Bronchial epithelial cell (primary cell): ENCODE results near the gene ARL4C. TPM values are rescaled to one million over a fixed set of nuclear protein-coding genes. Genes with fewer than 3 reads are reported as not detected.
A peak's percentile ranks its signal among the peaks of the same experiment; 100 is the strongest.

Experiments used
- DNase-seq: peaks from one replicate; pipeline ENCODE4 v3.0.0-alpha.2; 2010; ENCODE audit warnings: low read depth
- FAIRE-seq: peaks from 2 replicates; lab custom pipeline; 2011; peaks lifted over from hg19 to GRCh38; lab: Jason Lieb, UNC
- H3K27me3 ChIP-seq: 2 replicates; pipeline ENCODE4 v1.5.1; 2011; ENCODE audit warnings: low read length; ENCODE audit not compliant: control insufficient read depth, insufficient read depth
- H3K36me3 ChIP-seq: 2 replicates; pipeline ENCODE4 v1.5.1; 2011; ENCODE audit warnings: low read length; ENCODE audit not compliant: control insufficient read depth, insufficient read depth
- H3K4me3 ChIP-seq: 2 replicates; pipeline ENCODE4 v1.5.1; 2011; ENCODE audit warnings: mild to moderate bottlenecking, low read depth, low read length, control low read depth
- total RNA-seq: library from RNA; depleted of rRNA; stranded (reverse); fragments of >200 nt; gene quantifications from 2 replicates; pipeline ENCODE4 v1.2.1, GENCODE V29; 2014
- TF ChIP-seq, protein P1 (sequence below): IDR thresholded peaks from 2 replicates; pipeline ENCODE4 v1.5.1; 2011; ENCODE audit warnings: mild to moderate bottlenecking, moderate library complexity, low read length, control low read depth, inconsistent platforms; ENCODE audit not compliant: insufficient read depth, severe bottlenecking

ARL4C gene
- total RNA-seq, 1 donor from 2014 or later = 9.5 TPM

DNA sequence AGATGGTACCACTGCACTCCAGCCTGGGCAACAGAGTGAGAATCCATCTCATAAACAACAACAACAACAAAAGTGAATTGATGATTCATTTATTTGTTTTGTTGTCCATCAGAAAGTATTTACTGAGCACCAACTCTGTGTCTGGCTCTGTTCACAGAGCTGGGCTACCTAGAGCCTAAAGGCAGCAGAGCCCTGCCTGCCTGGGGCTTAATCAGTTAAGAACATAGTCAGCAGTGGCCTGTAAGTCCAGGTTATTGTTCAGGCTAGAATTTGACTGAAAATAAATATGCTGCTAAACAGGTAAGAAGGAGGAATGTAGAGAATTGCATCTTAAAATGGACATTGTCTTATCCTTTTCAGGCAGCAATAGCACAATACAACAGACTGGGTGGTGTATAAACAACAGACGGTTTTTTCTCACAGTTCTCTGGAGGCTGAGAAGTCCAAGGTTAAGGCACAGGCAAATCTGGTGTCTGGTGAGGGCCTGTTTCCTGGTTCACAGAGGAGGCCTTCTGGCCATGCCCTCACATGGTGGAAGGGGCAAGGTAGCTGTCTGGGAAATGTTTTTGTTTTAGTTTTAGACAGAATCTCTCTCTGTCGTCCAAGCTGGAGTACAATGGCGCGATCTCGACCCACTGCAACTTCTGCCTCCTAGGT is 22.2 kb upstream of the ARL4C start:
- TF ChIP-seq, protein P1, sequence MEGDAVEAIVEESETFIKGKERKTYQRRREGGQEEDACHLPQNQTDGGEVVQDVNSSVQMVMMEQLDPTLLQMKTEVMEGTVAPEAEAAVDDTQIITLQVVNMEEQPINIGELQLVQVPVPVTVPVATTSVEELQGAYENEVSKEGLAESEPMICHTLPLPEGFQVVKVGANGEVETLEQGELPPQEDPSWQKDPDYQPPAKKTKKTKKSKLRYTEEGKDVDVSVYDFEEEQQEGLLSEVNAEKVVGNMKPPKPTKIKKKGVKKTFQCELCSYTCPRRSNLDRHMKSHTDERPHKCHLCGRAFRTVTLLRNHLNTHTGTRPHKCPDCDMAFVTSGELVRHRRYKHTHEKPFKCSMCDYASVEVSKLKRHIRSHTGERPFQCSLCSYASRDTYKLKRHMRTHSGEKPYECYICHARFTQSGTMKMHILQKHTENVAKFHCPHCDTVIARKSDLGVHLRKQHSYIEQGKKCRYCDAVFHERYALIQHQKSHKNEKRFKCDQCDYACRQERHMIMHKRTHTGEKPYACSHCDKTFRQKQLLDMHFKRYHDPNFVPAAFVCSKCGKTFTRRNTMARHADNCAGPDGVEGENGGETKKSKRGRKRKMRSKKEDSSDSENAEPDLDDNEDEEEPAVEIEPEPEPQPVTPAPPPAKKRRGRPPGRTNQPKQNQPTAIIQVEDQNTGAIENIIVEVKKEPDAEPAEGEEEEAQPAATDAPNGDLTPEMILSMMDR = no peak
- Histone ChIP-seq H3K4me3 (no peak overlapping the region), H3K27me3 (no peaks in the 10 kb centered on the region), H3K36me3 (no peaks in the 10 kb centered on the region)
- FAIRE-seq = no peak
- no peak for DNase-seq

DNA sequence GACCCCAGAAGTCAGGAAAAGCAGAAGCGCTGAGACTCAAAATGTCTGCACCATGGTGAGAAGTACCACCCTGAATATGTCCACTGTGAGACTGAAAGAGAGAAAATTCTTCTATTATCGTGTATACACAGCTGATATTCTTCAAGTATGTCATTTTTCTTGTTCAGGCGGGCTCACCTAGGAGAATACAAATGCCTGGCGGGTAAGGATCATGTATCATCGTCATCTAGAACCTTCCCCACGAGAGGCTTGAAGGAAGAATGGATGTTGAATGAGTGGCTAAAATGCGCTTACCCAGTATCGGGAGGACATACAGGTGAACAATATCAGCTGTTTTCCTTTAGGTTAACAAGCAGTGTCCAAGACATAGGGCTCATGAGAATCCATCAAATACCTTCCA is 21.1 kb upstream of the ARL4C start:
- DNase-seq = no peak
- Histone ChIP-seq H3K36me3 (no peaks in the 10 kb centered on the region), H3K27me3 (no peaks in the 10 kb centered on the region), H3K4me3 (no peak overlapping the region)
- TF ChIP-seq, protein P1 = no peak
- peak; percentile 23 for FAIRE-seq

DNA sequence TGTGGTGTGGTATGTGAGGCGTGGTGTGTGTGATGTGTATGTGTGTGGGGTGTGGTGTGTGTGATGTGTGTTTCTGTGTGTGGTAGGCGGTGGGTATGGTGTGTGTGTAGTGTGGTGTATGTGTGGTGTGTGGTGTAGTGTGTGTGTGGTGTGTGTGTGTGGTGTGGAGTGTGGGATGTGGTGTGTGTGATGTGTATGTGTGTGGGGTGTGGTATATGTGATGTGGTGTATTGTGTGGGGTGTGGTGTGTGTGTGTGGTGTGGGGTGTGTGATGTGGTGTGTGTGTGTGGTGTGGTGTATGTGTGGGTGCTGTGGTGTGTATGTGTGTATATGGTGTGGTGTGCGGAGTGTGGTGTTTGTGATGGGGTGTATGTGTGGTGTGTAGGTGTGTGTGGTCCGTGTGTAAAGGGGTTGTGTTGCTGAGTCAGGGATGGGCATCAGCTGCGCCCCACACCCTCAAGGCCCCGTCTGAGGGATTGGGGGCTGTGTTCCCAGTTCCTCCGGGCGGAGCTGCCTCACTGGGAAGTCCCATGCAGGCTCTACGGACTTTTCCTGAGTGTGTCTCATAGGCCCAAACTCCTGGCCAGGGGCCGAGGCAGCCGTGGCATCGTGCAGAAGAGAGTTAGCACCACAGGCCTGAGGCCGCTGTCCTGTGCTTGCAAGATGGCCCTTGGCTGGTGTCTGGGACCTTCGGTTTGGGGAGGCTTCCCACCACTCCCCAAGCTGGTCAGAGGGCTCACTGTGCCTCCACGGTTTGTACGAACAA is 18.2 kb upstream of the ARL4C start:
- Histone ChIP-seq H3K4me3 (no peak overlapping the region), H3K36me3 (no peaks in the 10 kb centered on the region), H3K27me3 (no peaks in the 10 kb centered on the region)
- FAIRE-seq (no peak), DNase-seq (no peak)
- TF ChIP-seq, protein P1 = no peak

DNA sequence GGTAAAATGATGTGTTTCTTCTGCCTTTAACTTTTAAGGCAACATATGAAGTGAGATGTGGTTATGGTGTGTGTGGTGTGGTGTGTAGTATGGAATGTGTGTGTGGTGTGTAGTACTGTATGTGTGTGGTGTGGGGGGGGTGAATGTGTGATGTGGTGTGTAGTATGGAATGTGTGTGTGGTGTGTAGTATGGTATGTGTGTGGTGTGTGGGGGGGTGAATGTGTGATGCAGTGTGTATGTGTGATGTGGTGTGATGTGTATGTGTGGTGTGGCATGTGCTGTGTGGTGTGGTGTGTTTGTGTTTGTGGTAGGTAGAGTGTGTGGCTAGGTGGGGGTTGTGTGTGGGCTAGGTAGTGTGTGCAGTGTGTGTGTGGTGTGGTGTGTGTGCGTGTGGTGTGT is 17.2 kb upstream of the ARL4C start:
- no peak for FAIRE-seq
- Histone ChIP-seq H3K4me3 (no peak overlapping the region), H3K27me3 (no peaks in the 10 kb centered on the region), H3K36me3 (no peaks in the 10 kb centered on the region)
- TF ChIP-seq, protein P1 = no peak
- no peak for DNase-seq

DNA sequence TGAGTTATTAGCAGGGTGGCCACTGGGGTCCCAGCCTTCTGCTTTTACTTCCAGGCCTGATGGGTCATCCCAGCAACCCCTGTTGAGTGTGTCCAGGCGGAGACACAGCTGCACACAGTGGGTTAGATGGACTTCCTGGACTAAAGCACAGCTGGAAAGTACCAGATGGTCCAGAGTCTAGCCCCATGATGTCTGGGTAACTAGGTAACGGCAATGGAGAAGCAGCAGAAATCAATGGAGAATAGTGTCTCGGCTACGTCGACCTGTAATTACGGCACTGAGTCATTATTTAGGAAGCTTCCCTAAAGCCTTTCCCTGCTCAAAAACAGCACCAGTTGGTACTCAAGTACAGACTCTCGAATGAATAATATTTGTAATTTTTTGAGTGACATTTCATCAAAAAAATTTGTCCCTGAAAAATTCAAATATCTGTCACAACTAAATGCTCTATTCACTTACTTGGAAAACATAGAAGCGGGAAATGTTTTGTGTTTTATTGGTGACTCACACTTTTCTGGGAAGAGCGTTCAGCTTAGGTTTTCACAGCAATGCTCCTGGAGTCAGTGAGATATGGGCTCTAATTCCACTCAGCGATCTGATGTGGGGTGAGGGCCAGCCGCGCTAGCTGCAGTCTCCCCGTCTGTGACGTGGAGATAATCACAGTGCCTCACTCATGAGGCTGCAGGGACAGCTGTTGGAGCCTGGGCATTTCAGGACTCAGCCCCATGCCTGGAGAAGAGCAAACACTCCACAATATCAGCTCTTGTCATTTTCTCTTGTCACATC is 16.2 kb upstream of the ARL4C start:
- no peak overlapping the region for H3K4me3 ChIP-seq
- no peaks in the 10 kb centered on the region for H3K36me3 ChIP-seq
- H3K27me3 ChIP-seq = no peaks in the 10 kb centered on the region
- TF ChIP-seq, protein P1 = no peak
- DNase-seq = no peak
- no peak for FAIRE-seq
